Kidney (tissue), 14 donors: ENCODE measurements around the gene JAK3. TPM values are rescaled to one million over a fixed set of nuclear protein-coding genes. Genes with fewer than 3 reads are reported as not detected.

Experiments used
- DNase-seq, 5 donors: peaks; one replicate each; pipeline ENCODE4 v3.0.0-alpha.2; 2013 to 2020
- FAIRE-seq: peaks from 2 replicates; lab custom pipeline; 2012; peaks lifted over from hg19 to GRCh38; lab: Jason Lieb, UNC
- H3K27ac ChIP-seq, 2 donors: one replicate each; pipeline ENCODE4 v1.7.0; 2013; ENCODE audit warnings: low read depth in 2 of 2, low read length in 2 of 2, inconsistent platforms in 1 of 2
- H3K27me3 ChIP-seq: one replicate; pipeline ENCODE4 v1.7.1; 2013; ENCODE audit warnings: low read length, inconsistent platforms; ENCODE audit not compliant: control insufficient read depth, insufficient read depth
- H3K36me3 ChIP-seq, 3 donors: one replicate each; pipeline versions ENCODE4 v1.7.0 to v1.7.1; 2013; ENCODE audit warnings: low read length in 3 of 3, control low read depth in 1 of 3, inconsistent platforms in 1 of 3; ENCODE audit not compliant: insufficient read depth in 3 of 3, control insufficient read depth in 2 of 3
- H3K4me1 ChIP-seq, 3 donors: one replicate each; pipeline versions ENCODE4 v1.7.0 to v1.7.1; 2013; ENCODE audit warnings: low read length in 3 of 3, inconsistent platforms in 1 of 3, low read depth in 1 of 3; ENCODE audit not compliant: control insufficient read depth in 2 of 3, insufficient read depth in 2 of 3
- H3K4me3 ChIP-seq, 3 donors: one replicate each; pipeline versions ENCODE4 v1.7.0 to v1.8.1; 2013; ENCODE audit warnings: low read length in 3 of 3, control low read depth in 1 of 3, inconsistent platforms in 1 of 3
- H3K9ac ChIP-seq, 3 donors: one replicate each; pipeline versions ENCODE4 v1.7.0 to v1.7.1; 2013; ENCODE audit warnings: low read length in 3 of 3, control low read depth in 1 of 3, inconsistent platforms in 1 of 3
- H3K9me3 ChIP-seq, 3 donors: one replicate each; pipeline versions ENCODE4 v1.7.0 to v1.7.1; 2013; ENCODE audit warnings: low read length in 3 of 3, control low read depth in 1 of 3, inconsistent platforms in 1 of 3; ENCODE audit not compliant: control insufficient read depth in 2 of 3, insufficient read depth in 1 of 3
- intact Hi-C: fragments of 100-400 bp; cut with DNase I; formaldehyde crosslinking; loops from one replicate; pipeline ENCODE4 v1.11.1; 2022
- polyA plus RNA-seq: library from polyadenylated mRNA; stranded (reverse); fragments of 350-450 nt; fragmentation: Illumina TruSeq; extraction: RNeasy Lipid Tissue Mini Kit (QIAGEN cat#74804); gene quantifications from one replicate; pipeline ENCODE4 v1.2.3, GENCODE V29; 2014; ENCODE audit warnings: low read depth, low replicate concordance; ENCODE audit not compliant: insufficient read depth
- total RNA-seq: library from RNA; stranded (reverse); fragmentation: NEBNext Ultra II Directional; extraction: Animal tissue kit (Norgen Biotek cat#: 25700); gene quantifications from one replicate; pipeline ENCODE4 v1.2.1, GENCODE V29; 2021
- TF ChIP-seq, protein P1 (sequence below): IDR thresholded peaks from 3 replicates; pipeline ENCODE4 v1.5.1; 2012; ENCODE audit warnings: mild to moderate bottlenecking, moderate library complexity, borderline replicate concordance; ENCODE audit not compliant: insufficient read depth; ENCODE audit errors: extremely low read depth
- donor health status: control.
- donor health status: control.
- donor health status: control.
- donor health status: control.
- donor health status: control.
- donor health status: DM: yes; HTN: yes; CAD: no.
- donor health status: Normal renal cell carcinoma (clear cell type).

JAK3 gene
- total and polyA plus RNA-seq, 2 donors from 2014 or later: 3.5 to 30.8 TPM

DNA sequence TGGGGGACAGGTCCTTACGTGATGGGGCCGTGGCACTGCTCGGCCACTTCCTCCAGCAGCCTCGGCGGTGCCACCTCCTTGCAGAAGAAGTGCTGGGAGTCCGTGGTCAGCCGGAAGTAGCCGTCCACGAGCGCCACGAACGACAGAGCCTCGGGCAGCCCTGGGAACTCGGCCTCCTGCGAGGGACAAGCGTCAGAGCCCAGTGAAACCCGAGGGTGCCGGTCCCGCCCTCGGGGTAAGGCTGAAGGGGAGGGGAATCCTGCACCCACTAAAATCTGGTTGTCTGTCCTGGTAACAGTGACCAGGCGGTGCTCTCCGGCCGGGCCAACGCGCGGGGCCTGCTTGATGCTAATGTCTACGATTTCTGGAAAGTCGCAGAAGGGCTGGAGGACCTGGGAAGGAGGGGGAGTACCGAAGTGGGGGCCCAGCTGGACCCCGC, 6.4 kb downstream of the JAK3 start:
- intact Hi-C loops: no loop called here
- H3K27ac ChIP-seq: no peak overlapping the region
- peaks cover 0 to 2% (median 0%) of the 10 kb centered on the region in 3 donors for H3K4me1 ChIP-seq
- no peaks in the 10 kb centered on the region for H3K27me3 ChIP-seq
- H3K9ac ChIP-seq: no peak overlapping the region
- FAIRE-seq (no peak), DNase-seq (peak in 1 of 5 donors; percentile 85)
- no peaks in the 10 kb centered on the region for H3K9me3 ChIP-seq
- no peak overlapping the region for H3K4me3 ChIP-seq
- TF ChIP-seq, protein P1, sequence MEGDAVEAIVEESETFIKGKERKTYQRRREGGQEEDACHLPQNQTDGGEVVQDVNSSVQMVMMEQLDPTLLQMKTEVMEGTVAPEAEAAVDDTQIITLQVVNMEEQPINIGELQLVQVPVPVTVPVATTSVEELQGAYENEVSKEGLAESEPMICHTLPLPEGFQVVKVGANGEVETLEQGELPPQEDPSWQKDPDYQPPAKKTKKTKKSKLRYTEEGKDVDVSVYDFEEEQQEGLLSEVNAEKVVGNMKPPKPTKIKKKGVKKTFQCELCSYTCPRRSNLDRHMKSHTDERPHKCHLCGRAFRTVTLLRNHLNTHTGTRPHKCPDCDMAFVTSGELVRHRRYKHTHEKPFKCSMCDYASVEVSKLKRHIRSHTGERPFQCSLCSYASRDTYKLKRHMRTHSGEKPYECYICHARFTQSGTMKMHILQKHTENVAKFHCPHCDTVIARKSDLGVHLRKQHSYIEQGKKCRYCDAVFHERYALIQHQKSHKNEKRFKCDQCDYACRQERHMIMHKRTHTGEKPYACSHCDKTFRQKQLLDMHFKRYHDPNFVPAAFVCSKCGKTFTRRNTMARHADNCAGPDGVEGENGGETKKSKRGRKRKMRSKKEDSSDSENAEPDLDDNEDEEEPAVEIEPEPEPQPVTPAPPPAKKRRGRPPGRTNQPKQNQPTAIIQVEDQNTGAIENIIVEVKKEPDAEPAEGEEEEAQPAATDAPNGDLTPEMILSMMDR: no peak
- H3K36me3 ChIP-seq: no peaks in the 10 kb centered on the region

GRCh38 chr19:17840019-17840418, 7.8 kb downstream of the JAK3 start:
- FAIRE-seq: no peak
- H3K36me3 ChIP-seq: no peaks in the 10 kb centered on the region
- peaks cover 0 to 2% (median 0%) of the 10 kb centered on the region in 3 donors for H3K4me1 ChIP-seq
- no peak overlapping the region for H3K27ac ChIP-seq
- intact Hi-C loops: no loop called here
- H3K27me3 ChIP-seq: no peaks in the 10 kb centered on the region
- no peak for DNase-seq
- H3K9me3 ChIP-seq: no peaks in the 10 kb centered on the region
- no peak overlapping the region for H3K4me3 ChIP-seq
- TF ChIP-seq, protein P1: no peak
- no peak overlapping the region for H3K9ac ChIP-seq

DNA sequence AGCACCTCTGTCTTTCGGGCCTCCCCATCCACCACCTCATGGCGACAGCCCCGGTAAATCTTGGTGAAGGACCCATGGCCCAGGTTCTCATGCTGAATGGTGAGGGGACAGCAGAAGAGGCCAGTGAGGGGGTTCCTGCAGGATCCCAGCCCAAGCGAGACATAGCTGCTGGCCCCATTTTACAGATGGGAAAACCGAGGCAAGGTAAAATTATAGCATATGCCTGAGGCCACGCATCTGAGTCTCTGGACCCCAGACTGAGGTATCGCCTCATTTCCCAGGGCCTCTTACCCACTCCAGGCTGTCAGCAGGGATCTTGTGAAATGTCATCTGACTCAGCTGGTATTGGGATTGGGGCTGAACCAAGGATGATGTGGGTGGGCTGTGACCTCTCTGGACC, 9.8 kb downstream of the JAK3 start:
- FAIRE-seq (no peak), DNase-seq (no peak)
- intact Hi-C loops: no loop called here
- Histone ChIP-seq H3K9ac (no peak overlapping the region), H3K36me3 (no peaks in the 10 kb centered on the region), H3K27me3 (no peaks in the 10 kb centered on the region), H3K9me3 (no peaks in the 10 kb centered on the region), H3K4me3 (no peak overlapping the region), H3K27ac (no peak overlapping the region), H3K4me1 (peaks cover 0 to 2% (median 0%) of the 10 kb centered on the region in 3 donors)
- TF ChIP-seq, protein P1: no peak

GRCh38 chr19:17836530-17836929, 11.3 kb downstream of the JAK3 start:
- intact Hi-C loops: no loop called here
- no peak overlapping the region for H3K9ac ChIP-seq
- FAIRE-seq (no peak), DNase-seq (no peak)
- H3K36me3 ChIP-seq: no peaks in the 10 kb centered on the region
- TF ChIP-seq, protein P1: no peak
- H3K27me3 ChIP-seq: no peaks in the 10 kb centered on the region
- no peak overlapping the region for H3K27ac ChIP-seq
- H3K4me1 ChIP-seq: peaks cover 0 to 2% (median 0%) of the 10 kb centered on the region in 3 donors
- no peak overlapping the region for H3K4me3 ChIP-seq
- H3K9me3 ChIP-seq: no peaks in the 10 kb centered on the region
